Neuron (in vitro differentiated cells): ENCODE data around the gene CBLIF.
"Not testable (repeated sequence)": the region's sequence is repeated elsewhere in the genome, so short reads cannot be mapped to it uniquely, and the experiment has no call there.

Experiments
- H2AFZ ChIP-seq: one replicate; pipeline ENCODE4 v1.6.1; 2013; ENCODE audit warnings: low read depth, mild to moderate bottlenecking, inconsistent platforms, low read length, moderate library complexity
- H3K27me3 ChIP-seq: one replicate; pipeline ENCODE4 v1.6.1; 2013; ENCODE audit warnings: low read length; ENCODE audit not compliant: insufficient read depth
- H3K36me3 ChIP-seq: one replicate; pipeline ENCODE4 v1.6.1; 2013; ENCODE audit warnings: low read length; ENCODE audit not compliant: insufficient read depth
- H3K4me1 ChIP-seq: one replicate; pipeline ENCODE4 v1.6.1; 2013; ENCODE audit warnings: low read length; ENCODE audit not compliant: insufficient read depth
- H3K4me3 ChIP-seq: 2 replicates; pipeline ENCODE4 v1.5.1; 2013; ENCODE audit warnings: mild to moderate bottlenecking, low read length, moderate library complexity
- H3K9me3 ChIP-seq: one replicate; pipeline ENCODE4 v1.6.1; 2013; ENCODE audit warnings: low read length

Gene CBLIF

GRCh38 chr11:59802639-59803176 is 42.6 kb downstream of the CBLIF start:
- Histone ChIP-seq H3K36me3 (peaks cover 22% of the 10 kb centered on the region), H3K4me3 (no peak overlapping the region), H3K9me3 (no peaks in the 10 kb centered on the region), H3K4me1 (no peaks in the 10 kb centered on the region), H2AFZ (no peak overlapping the region), H3K27me3 (no peaks in the 10 kb centered on the region)

DNA sequence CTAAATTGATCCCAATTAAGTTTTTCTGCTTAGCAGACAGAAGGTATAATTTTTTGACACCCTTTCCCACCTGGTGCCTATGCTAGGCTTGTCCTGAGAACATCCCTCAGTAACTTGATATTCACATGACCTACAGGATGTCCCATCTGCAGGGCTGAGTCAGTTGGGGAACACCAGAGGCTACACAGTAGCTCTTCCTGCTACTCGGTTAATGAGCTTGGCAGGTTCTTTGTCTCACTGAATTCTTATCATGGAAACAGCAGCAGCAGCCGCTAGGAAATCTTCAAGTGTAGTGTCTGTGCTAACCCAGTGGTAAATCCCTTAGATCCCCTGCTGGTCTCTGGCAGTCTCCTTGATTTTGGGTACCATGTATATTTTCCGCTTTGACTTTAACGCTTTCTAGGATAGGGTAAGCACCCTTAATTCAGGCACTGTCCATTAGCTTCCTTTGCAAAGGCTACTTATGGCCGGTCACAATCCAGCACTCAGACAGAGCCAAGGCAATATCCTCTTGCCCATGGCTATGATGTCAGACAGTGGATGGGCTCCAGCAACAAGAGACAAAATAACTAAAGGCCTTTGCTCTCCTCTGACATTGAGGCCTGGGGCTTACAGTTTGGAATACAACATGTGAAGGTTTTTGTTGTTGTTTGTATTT is 43.2 kb downstream of the CBLIF start:
- Histone ChIP-seq H3K9me3 (no peaks in the 10 kb centered on the region), H2AFZ (no peak overlapping the region), H3K27me3 (no peaks in the 10 kb centered on the region), H3K4me3 (no peak overlapping the region), H3K36me3 (peaks cover 16% of the 10 kb centered on the region), H3K4me1 (no peaks in the 10 kb centered on the region)

GRCh38 chr11:59801160-59801706 is 44.1 kb downstream of the CBLIF start:
- H2AFZ ChIP-seq: no peak overlapping the region
- no peaks in the 10 kb centered on the region for H3K4me1 ChIP-seq
- no peaks in the 10 kb centered on the region for H3K27me3 ChIP-seq
- H3K9me3 ChIP-seq: no peaks in the 10 kb centered on the region
- H3K4me3 ChIP-seq: no peak overlapping the region
- H3K36me3 ChIP-seq: peaks cover 7% of the 10 kb centered on the region

DNA sequence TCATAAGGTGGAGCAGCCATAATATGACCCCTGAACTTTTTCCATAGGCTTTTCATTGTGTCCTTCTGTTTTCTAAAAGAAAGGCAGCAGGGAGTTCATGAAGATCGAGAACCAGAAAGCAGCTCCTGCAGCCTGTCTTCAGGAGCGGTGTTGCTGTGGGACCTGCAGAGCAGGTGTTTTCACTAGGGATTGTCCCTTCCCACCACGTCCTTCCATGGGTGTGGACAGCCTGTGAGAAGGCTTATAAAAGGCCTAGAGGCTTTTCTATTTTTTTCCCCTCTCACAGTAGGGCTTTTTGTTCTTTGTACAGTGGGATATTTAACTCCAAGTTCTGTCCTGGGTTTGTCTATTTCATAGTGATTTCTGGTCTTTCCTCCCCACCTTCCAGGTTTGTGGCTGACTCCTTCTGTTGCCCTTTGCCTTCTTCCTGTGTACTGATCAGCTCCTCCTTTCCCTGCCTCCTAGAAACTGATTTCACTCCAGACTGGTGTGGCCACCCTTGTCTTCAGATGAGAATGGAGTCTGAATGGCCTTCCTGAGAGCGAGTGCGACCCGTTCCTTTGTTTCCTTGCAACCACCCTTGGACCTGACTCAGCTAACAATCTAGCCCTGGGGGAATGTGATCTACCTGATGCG is 44.8 kb downstream of the CBLIF start:
- no peaks in the 10 kb centered on the region for H3K9me3 ChIP-seq
- no peak overlapping the region for H3K4me3 ChIP-seq
- no peak overlapping the region for H2AFZ ChIP-seq
- H3K27me3 ChIP-seq: no peaks in the 10 kb centered on the region
- no peaks in the 10 kb centered on the region for H3K4me1 ChIP-seq
- H3K36me3 ChIP-seq: peaks cover 1% of the 10 kb centered on the region

GRCh38 chr11:59794417-59794816 is 50.9 kb downstream of the CBLIF start:
- Histone ChIP-seq H2AFZ (no peak overlapping the region), H3K4me1 (no peaks in the 10 kb centered on the region), H3K9me3 (no peaks in the 10 kb centered on the region), H3K36me3 (no peaks in the 10 kb centered on the region), H3K27me3 (no peaks in the 10 kb centered on the region), H3K4me3 (no peak overlapping the region)

GRCh38 chr11:59792507-59792906 is 52.8 kb downstream of the CBLIF start:
- no peaks in the 10 kb centered on the region for H3K36me3 ChIP-seq
- no peak overlapping the region for H3K4me3 ChIP-seq
- H3K9me3 ChIP-seq: no peaks in the 10 kb centered on the region
- H3K27me3 ChIP-seq: no peaks in the 10 kb centered on the region
- no peaks in the 10 kb centered on the region for H3K4me1 ChIP-seq
- no peak overlapping the region for H2AFZ ChIP-seq

DNA sequence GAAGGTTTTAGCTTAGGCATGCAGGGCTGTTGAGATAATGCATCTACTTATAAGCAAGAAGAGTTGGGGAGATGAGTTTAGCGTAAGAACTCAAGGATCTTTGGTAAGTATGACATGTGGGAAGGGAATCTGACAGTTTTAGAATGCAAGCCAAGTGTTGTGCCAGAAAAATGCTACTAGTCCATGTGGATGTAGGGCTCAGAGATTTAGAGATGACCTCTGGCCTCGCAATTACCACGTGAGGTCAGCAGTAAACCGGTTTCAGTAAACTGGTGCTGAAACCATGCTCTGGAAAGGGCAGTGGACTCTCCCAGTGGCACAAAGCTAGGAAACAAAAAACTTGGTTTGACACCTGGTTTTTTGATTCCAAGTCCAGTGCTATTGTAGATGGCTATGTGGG is 53.7 kb downstream of the CBLIF start:
- Histone ChIP-seq H2AFZ (no peak overlapping the region), H3K36me3 (no peaks in the 10 kb centered on the region)

GRCh38 chr11:59787816-59788215 is 57.5 kb downstream of the CBLIF start:
- H3K36me3 ChIP-seq: no peaks in the 10 kb centered on the region
- no peaks in the 10 kb centered on the region for H3K4me1 ChIP-seq
- H3K9me3 ChIP-seq: peaks cover 2% of the 10 kb centered on the region
- H2AFZ ChIP-seq: no peak overlapping the region
- no peak overlapping the region for H3K4me3 ChIP-seq
- H3K27me3 ChIP-seq: no peaks in the 10 kb centered on the region

More for the DNA sequence above, 53.7 kb downstream of the CBLIF start:
- Histone ChIP-seq H3K9me3 (no peaks in the 10 kb centered on the region), H3K27me3 (no peaks in the 10 kb centered on the region), H3K4me1 (no peaks in the 10 kb centered on the region), H3K4me3 (no peak overlapping the region)

DNA sequence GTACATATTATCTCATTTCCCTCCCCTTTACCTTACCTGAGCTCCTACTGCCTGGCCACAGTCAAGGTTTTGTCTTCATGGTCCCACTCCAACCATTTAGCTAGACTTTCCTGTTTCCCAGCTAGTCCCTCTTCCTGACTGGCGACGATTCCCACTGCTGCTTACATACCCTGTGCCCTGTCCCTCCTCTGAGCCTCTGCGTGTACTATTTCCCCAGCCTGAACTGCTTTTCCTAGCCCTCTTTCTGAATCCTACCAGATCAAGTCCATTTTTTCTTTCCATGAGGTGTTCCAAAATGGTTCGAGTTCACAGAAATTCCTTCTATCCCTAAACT is 58.1 kb downstream of the CBLIF start:
- Histone ChIP-seq H2AFZ (no peak overlapping the region), H3K4me3 (no peak overlapping the region), H3K9me3 (peaks cover 2% of the 10 kb centered on the region), H3K4me1 (no peaks in the 10 kb centered on the region), H3K27me3 (no peaks in the 10 kb centered on the region), H3K36me3 (no peaks in the 10 kb centered on the region)

GRCh38 chr11:59785818-59786217 is 59.5 kb downstream of the CBLIF start:
- no peaks in the 10 kb centered on the region for H3K27me3 ChIP-seq
- H2AFZ ChIP-seq: no peak overlapping the region
- peaks cover 2% of the 10 kb centered on the region for H3K9me3 ChIP-seq
- H3K4me3 ChIP-seq: no peak overlapping the region
- H3K4me1 ChIP-seq: no peaks in the 10 kb centered on the region
- H3K36me3 ChIP-seq: no peaks in the 10 kb centered on the region

GRCh38 chr11:59784441-59784840 is 60.9 kb downstream of the CBLIF start:
- H3K27me3 ChIP-seq, H3K36me3 ChIP-seq, H3K4me1 ChIP-seq, H2AFZ ChIP-seq, H3K9me3 ChIP-seq, H3K4me3 ChIP-seq: not testable (repeated sequence)

GRCh38 chr11:59783632-59784090 is 61.6 kb downstream of the CBLIF start:
- Histone ChIP-seq H3K9me3 (peaks cover 2% of the 10 kb centered on the region), H3K27me3 (peaks cover 2% of the 10 kb centered on the region), H3K4me1 (no peaks in the 10 kb centered on the region), H3K4me3 (no peak overlapping the region), H3K36me3 (no peaks in the 10 kb centered on the region), H2AFZ (no peak overlapping the region)

GRCh38 chr11:59782080-59782479 is 63.2 kb downstream of the CBLIF start:
- no peaks in the 10 kb centered on the region for H3K4me1 ChIP-seq
- peaks cover 2% of the 10 kb centered on the region for H3K9me3 ChIP-seq
- H2AFZ ChIP-seq: no peak overlapping the region
- no peak overlapping the region for H3K4me3 ChIP-seq
- no peaks in the 10 kb centered on the region for H3K36me3 ChIP-seq
- peaks cover 2% of the 10 kb centered on the region for H3K27me3 ChIP-seq
